ENCODE results near the gene ATG2A. TPM values are rescaled to one million over a fixed set of nuclear protein-coding genes. Genes with fewer than 3 reads are reported as not detected.

ATG2A gene
- total RNA-seq, 1 experiment from 2014 or later, result 28.6 TPM

DNA sequence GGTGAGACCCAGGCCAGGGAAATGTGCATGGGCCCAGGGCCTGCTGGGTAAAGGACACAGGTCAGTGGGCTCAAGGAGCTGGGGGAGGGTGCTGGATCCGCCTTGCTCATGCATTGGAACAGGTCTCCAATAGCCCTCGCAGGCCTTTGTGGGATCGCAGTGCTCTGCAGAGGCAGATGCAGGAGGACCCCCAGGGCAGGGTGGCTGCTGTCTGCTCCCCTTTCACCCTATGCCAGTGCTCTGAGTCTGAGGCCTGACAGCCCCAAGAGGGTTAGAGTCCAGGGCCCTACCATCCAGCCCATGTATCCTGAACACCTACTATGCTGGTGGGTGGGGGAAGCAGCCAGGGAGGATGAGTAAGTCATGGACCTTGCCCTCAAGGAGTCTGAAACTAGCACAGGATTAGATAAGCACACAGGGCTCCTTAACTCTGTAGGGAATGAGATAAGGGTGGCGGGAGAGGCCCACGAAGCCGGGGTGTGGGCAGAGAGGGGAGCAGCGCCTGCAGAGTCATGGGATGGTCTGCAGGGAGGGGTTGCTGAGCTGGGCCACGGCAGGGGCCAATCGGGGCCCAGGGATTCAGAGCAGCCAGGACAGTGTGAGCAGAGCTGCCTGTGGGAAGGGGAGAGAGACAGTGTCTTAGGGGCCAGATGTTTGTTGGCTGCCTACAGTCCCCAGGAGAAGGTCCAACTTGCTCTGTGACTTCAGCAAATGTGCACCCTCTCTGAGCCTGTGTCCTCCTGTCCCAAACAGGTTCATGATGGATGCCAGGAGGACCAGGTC lies 28.1 kb downstream of the ATG2A start:
- CTCF ChIA-PET, result no interaction called here
- intact Hi-C loops (cut with micrococcal nuclease; ENCODE audit: unreplicated experiment), result no loop called here
- no peaks in the 10 kb centered on the region for H3K36me3 ChIP-seq (ENCODE audit: insufficient read depth, low read length, poor library complexity, severe bottlenecking)
- no peaks in the 10 kb centered on the region for H3K27me3 ChIP-seq (replicated peaks; ENCODE audit: insufficient read depth, low read depth, low read length, poor library complexity)
- H3K4me3 ChIP-seq (ENCODE audit: low read depth, low read length, poor library complexity, severe bottlenecking), result no peak overlapping the region
- H3K27ac ChIP-seq (ENCODE audit: low read depth, low read length, poor library complexity, severe bottlenecking), result no peak overlapping the region
- DNase-seq (ENCODE audit: low spot score), result no peak
- POLR2A ChIA-PET (ENCODE audit: low non-redundant PET), result no interaction called here
- no peaks in the 10 kb centered on the region for H3K4me1 ChIP-seq (ENCODE audit: insufficient read depth, low read length, poor library complexity, severe bottlenecking)
- no peaks in the 10 kb centered on the region for H3K9me3 ChIP-seq (ENCODE audit: low read depth, low read length, poor library complexity, severe bottlenecking)
- TF ChIP-seq, protein P1, sequence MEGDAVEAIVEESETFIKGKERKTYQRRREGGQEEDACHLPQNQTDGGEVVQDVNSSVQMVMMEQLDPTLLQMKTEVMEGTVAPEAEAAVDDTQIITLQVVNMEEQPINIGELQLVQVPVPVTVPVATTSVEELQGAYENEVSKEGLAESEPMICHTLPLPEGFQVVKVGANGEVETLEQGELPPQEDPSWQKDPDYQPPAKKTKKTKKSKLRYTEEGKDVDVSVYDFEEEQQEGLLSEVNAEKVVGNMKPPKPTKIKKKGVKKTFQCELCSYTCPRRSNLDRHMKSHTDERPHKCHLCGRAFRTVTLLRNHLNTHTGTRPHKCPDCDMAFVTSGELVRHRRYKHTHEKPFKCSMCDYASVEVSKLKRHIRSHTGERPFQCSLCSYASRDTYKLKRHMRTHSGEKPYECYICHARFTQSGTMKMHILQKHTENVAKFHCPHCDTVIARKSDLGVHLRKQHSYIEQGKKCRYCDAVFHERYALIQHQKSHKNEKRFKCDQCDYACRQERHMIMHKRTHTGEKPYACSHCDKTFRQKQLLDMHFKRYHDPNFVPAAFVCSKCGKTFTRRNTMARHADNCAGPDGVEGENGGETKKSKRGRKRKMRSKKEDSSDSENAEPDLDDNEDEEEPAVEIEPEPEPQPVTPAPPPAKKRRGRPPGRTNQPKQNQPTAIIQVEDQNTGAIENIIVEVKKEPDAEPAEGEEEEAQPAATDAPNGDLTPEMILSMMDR (conservative IDR thresholded peaks at IDR 0.05; ENCODE audit: low read depth, low read length), result no peak
- TF ChIP-seq EZH2 (IDR thresholded peaks at IDR 0.05; ENCODE audit: borderline replicate concordance, low read depth, low read length, poor library complexity, severe bottlenecking), result no peak
- BruUV-seq (replicated peaks), result no TSS peak

DNA sequence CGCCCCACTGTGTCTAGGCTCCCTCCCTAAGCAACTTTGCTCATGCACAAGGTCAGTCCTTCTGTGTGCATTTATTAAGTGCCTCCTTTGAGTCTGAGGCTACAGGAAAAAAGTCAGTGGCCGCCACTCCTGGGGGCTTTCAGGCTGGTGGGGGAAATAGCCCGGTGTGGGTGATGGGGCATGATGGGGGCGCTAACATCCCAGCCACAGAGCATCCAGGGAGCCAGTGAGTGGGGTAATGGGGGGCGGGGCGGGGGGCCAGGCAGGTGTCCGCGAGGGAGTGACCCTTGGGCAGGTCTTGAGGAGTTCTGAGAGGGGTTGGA lies 28.6 kb downstream of the ATG2A start:
- intact Hi-C loops (cut with micrococcal nuclease; ENCODE audit: unreplicated experiment), result no loop called here
- Histone ChIP-seq H3K4me3 (ENCODE audit: low read depth, low read length, poor library complexity, severe bottlenecking) (no peak overlapping the region), H3K36me3 (ENCODE audit: insufficient read depth, low read length, poor library complexity, severe bottlenecking) (no peaks in the 10 kb centered on the region), H3K9me3 (ENCODE audit: low read depth, low read length, poor library complexity, severe bottlenecking) (no peaks in the 10 kb centered on the region), H3K27ac (ENCODE audit: low read depth, low read length, poor library complexity, severe bottlenecking) (no peak overlapping the region), H3K4me1 (ENCODE audit: insufficient read depth, low read length, poor library complexity, severe bottlenecking) (no peaks in the 10 kb centered on the region), H3K27me3 (replicated peaks; ENCODE audit: insufficient read depth, low read depth, low read length, poor library complexity) (no peaks in the 10 kb centered on the region)
- TF ChIP-seq, protein P1 (conservative IDR thresholded peaks at IDR 0.05; ENCODE audit: low read depth, low read length), result no peak
- TF ChIP-seq EZH2 (IDR thresholded peaks at IDR 0.05; ENCODE audit: borderline replicate concordance, low read depth, low read length, poor library complexity, severe bottlenecking), result no peak
- POLR2A ChIA-PET (ENCODE audit: low non-redundant PET), result no interaction called here
- DNase-seq (ENCODE audit: low spot score), result no peak
- CTCF ChIA-PET, result interaction anchor here (0.6 to 1.0 kb wide), 10 partner anchors 10 to 110 kb away, joined by 3 to 14 read pairs (median 3); partner anchors contain the start of genes EHD1, PPP2R5B and SF1
- no TSS peak for BruUV-seq (replicated peaks)

DNA sequence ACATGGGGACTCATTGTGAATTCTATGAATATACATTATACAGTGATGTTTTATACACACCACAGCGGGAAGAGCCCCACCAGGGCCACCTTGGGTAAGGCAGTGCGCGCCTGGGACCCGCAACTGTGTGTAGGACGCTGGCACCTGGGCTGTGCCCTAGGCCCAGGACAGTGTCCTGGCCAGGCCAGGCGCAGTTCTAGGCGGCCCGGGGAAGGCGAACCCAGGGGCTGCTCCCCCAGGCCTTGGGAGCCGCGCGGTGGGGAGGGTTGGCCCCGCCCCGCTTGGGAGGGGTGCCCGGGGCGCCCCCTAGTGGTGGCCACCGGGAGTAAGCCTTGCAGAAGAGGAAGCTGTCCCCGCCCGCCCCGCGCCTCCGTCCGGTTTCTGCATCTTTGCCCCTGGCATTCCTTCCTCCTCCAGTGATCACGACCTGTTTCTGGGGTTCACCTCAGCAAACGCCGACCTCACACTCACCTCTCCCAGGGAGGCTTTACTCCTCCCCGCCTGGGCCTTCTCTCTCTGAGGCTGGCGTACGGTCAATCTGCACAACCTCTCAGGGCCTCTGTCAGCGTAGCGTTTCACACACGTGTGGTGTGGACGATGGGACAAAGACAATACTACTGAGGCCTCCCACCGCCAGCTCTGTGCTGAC lies 29.1 kb downstream of the ATG2A start:
- no peak overlapping the region for H3K4me3 ChIP-seq (ENCODE audit: low read depth, low read length, poor library complexity, severe bottlenecking)
- TF ChIP-seq EZH2 (IDR thresholded peaks at IDR 0.05; ENCODE audit: borderline replicate concordance, low read depth, low read length, poor library complexity, severe bottlenecking), result no peak
- TF ChIP-seq, protein P1 (conservative IDR thresholded peaks at IDR 0.05; ENCODE audit: low read depth, low read length), result peak; percentile 99
- no peak overlapping the region for H3K27ac ChIP-seq (ENCODE audit: low read depth, low read length, poor library complexity, severe bottlenecking)
- POLR2A ChIA-PET (ENCODE audit: low non-redundant PET), result no interaction called here
- no peaks in the 10 kb centered on the region for H3K36me3 ChIP-seq (ENCODE audit: insufficient read depth, low read length, poor library complexity, severe bottlenecking)
- BruUV-seq (replicated peaks), result no TSS peak
- no peaks in the 10 kb centered on the region for H3K4me1 ChIP-seq (ENCODE audit: insufficient read depth, low read length, poor library complexity, severe bottlenecking)
- intact Hi-C loops (cut with micrococcal nuclease; ENCODE audit: unreplicated experiment), result no loop called here
- H3K9me3 ChIP-seq (ENCODE audit: low read depth, low read length, poor library complexity, severe bottlenecking), result no peaks in the 10 kb centered on the region
- no peaks in the 10 kb centered on the region for H3K27me3 ChIP-seq (replicated peaks; ENCODE audit: insufficient read depth, low read depth, low read length, poor library complexity)
- peak; percentile 81 for DNase-seq (ENCODE audit: low spot score)
- CTCF ChIA-PET, result interaction anchor here (0.6 to 1.0 kb wide), 10 partner anchors 10 to 109 kb away, joined by 3 to 14 read pairs (median 3); partner anchors contain the start of genes EHD1, PPP2R5B and SF1

All from A673 (cell line).